Right lobe of liver (tissue), 4 donors: Measurements from ENCODE around the gene ATAD3C.

Experiments used
- POLR2A ChIP-seq: fragments of 450-650 bp; IDR thresholded peaks from one replicate; pipeline ENCODE4 v1.6.1; 2017; ENCODE audit warnings: antibody characterized with exemption, mild to moderate bottlenecking
- TF ChIP-seq, protein P1 (sequence below), 4 donors: fragments of 200-600 bp in 3 of 4; fragments of 450-650 bp in 1 of 4; IDR thresholded peaks; one replicate each; pipeline versions ENCODE4 v1.5.1 to v1.8.0; 2016 to 2022; ENCODE audit warnings: antibody characterized with exemption in 4 of 4, mild to moderate bottlenecking in 2 of 4
- donor health status: DM: no; HTN: no; CAD: no.
- donor health status: DM: no; HTN: no; CAD: no.
- donor health status: DM: no; HTN: yes; CAD: no.

GRCh38 chr1:1419813-1420653 is 29.5 kb upstream of the ATAD3C start:
- TF ChIP-seq, protein P1, sequence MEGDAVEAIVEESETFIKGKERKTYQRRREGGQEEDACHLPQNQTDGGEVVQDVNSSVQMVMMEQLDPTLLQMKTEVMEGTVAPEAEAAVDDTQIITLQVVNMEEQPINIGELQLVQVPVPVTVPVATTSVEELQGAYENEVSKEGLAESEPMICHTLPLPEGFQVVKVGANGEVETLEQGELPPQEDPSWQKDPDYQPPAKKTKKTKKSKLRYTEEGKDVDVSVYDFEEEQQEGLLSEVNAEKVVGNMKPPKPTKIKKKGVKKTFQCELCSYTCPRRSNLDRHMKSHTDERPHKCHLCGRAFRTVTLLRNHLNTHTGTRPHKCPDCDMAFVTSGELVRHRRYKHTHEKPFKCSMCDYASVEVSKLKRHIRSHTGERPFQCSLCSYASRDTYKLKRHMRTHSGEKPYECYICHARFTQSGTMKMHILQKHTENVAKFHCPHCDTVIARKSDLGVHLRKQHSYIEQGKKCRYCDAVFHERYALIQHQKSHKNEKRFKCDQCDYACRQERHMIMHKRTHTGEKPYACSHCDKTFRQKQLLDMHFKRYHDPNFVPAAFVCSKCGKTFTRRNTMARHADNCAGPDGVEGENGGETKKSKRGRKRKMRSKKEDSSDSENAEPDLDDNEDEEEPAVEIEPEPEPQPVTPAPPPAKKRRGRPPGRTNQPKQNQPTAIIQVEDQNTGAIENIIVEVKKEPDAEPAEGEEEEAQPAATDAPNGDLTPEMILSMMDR (IDR thresholded peaks at IDR 0.05): peak in 1 of 4 donors; percentile 36
- no peak for TF ChIP-seq POLR2A
